Spleen (tissue), 11 donors: ENCODE results near the gene ZFYVE1. TPM values are rescaled to one million over a fixed set of nuclear protein-coding genes. Genes with fewer than 3 reads are reported as not detected.
"Not testable (repeated sequence)": the region's sequence is repeated elsewhere in the genome, so short reads cannot be mapped to it uniquely, and the experiment has no call there.

ENCODE experiments used
- DNase-seq: peaks from one replicate; pipeline ENCODE4 v3.0.0-alpha.2; 2020
- H3K27ac ChIP-seq, 8 donors: fragments of 200-600 bp; sonication (generic) in 7 of 8; 1 replicate in 4 of 8; 2 replicates in 4 of 8; pipeline versions ENCODE4 v1.5.0 to v1.8.0; 2016 to 2021; ENCODE audit warnings: inconsistent platforms in 4 of 8, mild to moderate bottlenecking in 4 of 8, moderate library complexity in 1 of 8
- H3K27me3 ChIP-seq, 7 donors: fragments of 200-600 bp; sonication (generic) in 6 of 7; replicated peaks in 1 of 7; 1 replicate in 4 of 7; 2 replicates in 3 of 7; pipeline versions ENCODE4 v1.5.0 to v1.8.0; 2016 to 2021; ENCODE audit warnings: inconsistent platforms in 3 of 7, mild to moderate bottlenecking in 1 of 7
- H3K36me3 ChIP-seq, 6 donors: fragments of 200-600 bp; sonication (generic) in 5 of 6; 1 replicate in 4 of 6; 2 replicates in 2 of 6; pipeline versions ENCODE4 v1.5.0 to v1.8.0; 2016 to 2021; ENCODE audit warnings: inconsistent platforms in 2 of 6
- H3K4me1 ChIP-seq, 6 donors: fragments of 200-600 bp; sonication (generic) in 5 of 6; 1 replicate in 3 of 6; 2 replicates in 3 of 6; pipeline versions ENCODE4 v1.5.0 to v1.8.0; 2016 to 2021; ENCODE audit warnings: inconsistent platforms in 3 of 6
- H3K4me3 ChIP-seq, 8 donors: fragments of 200-600 bp; sonication (generic) in 7 of 8; 1 replicate in 4 of 8; 2 replicates in 4 of 8; pipeline versions ENCODE4 v1.5.0 to v1.8.0; 2016 to 2021; ENCODE audit warnings: inconsistent platforms in 4 of 8, mild to moderate bottlenecking in 4 of 8, moderate library complexity in 2 of 8
- H3K9me3 ChIP-seq, 8 donors: fragments of 200-600 bp; sonication (generic) in 7 of 8; 1 replicate in 4 of 8; 2 replicates in 4 of 8; pipeline versions ENCODE4 v1.5.0 to v1.8.0; 2016 to 2021; ENCODE audit warnings: inconsistent platforms in 4 of 8
- CTCF ChIP-seq, 11 experiments: fragments of 200-600 bp in 7 of 11; fragments of 450-650 bp in 4 of 11; sonication (generic) in 4 of 11; IDR thresholded peaks in 8 of 11; conservative IDR thresholded peaks in 3 of 11; 1 replicate in 7 of 11; 2 replicates in 4 of 11; pipeline versions ENCODE4 v1.4.0 to v1.8.0; 2016 to 2021; ENCODE audit warnings: antibody characterized with exemption in 11 of 11, inconsistent platforms in 4 of 11, mild to moderate bottlenecking in 1 of 11
- POLR2A ChIP-seq, 3 donors: fragments of 450-650 bp; IDR thresholded peaks; one replicate each; pipeline ENCODE4 v1.5.1; 2017; ENCODE audit warnings: antibody characterized with exemption in 3 of 3, mild to moderate bottlenecking in 1 of 3
- POLR2AphosphoS5 ChIP-seq, 3 donors: sonication (generic); formaldehyde crosslinking; IDR thresholded peaks; one replicate each; pipeline ENCODE4 v1.5.1; 2017; ENCODE audit warnings: antibody characterized with exemption in 3 of 3
- WGBS, 5 donors: extraction: QIAGEN DNeasy Blood & Tissue Kit in 3 of 5; methylation state at CpG; one replicate each; pipeline versions ENCODE4 v1.1.5 to v1.1.7; 2013 to 2018; 5-methylcytosine and 5-hydroxymethylcytosine counted together
- intact Hi-C: fragments of 100-400 bp; cut with DNase I; formaldehyde crosslinking; loops from one replicate; pipeline ENCODE4 v1.15.0; 2023; ENCODE audit warnings: low total_unique reads
- polyA plus RNA-seq, 3 donors: library from polyadenylated mRNA; stranded (reverse); fragments of 200-250 nt; gene quantifications; one replicate each; pipeline ENCODE4 v1.2.1, GENCODE V29; 2013
- total RNA-seq, 7 donors: library from RNA; depleted of rRNA in 3 of 7; stranded (reverse); fragments of >200 nt in 3 of 7; fragmentation: NEBNext Ultra II Directional in 4 of 7; extraction: Animal tissue kit (Norgen Biotek cat#: 25700) in 4 of 7; gene quantifications; one replicate each; pipeline versions ENCODE4 v1.1.0 to v1.2.1, GENCODE V29; 2016 to 2021
- donor health status: healthy with polysubstance abuse.
- donor health status: DM: no; HTN: no; CAD: no; lungs with moderate emphysema.
- donor health status: DM: no; HTN: no; CAD: no.
- donor health status: Bipolar disorder and iron deficiency.
- donor health status: healthy.
- donor health status: DM: no; HTN: no; CAD: no.
- donor health status: DM: yes; HTN: yes; CAD: no.

The ZFYVE1 gene
- total and polyA plus RNA-seq, 10 donors: 2.8 to 23.3 (median 19.2) TPM

GRCh38 chr14:72961579-72962335 lies 65.1 kb downstream of the ZFYVE1 start:
- 85 to 90% (median 87%) methylated on average over 10 of the region's 10 CpGs for WGBS, 5 donors
- DNase-seq: no peak

GRCh38 chr14:72961016-72961415 lies 65.9 kb downstream of the ZFYVE1 start:
- H3K9me3 ChIP-seq, H3K27me3 ChIP-seq, H3K4me1 ChIP-seq, H3K4me3 ChIP-seq, DNase-seq, intact Hi-C loops, H3K27ac ChIP-seq: not testable (repeated sequence)
- peaks cover 0 to 64% (median 35%) of the 10 kb centered on the region in 6 donors for H3K36me3 ChIP-seq
- WGBS, 5 donors: 94 to 97% (median 95%) methylated on average over 4 of the region's 4 CpGs

More at GRCh38 chr14:72961579-72962335, 65.1 kb downstream of the ZFYVE1 start:
- Histone ChIP-seq H3K4me3 (no peak overlapping the region), H3K27ac (peak overlapping the region in 3 of 8 donors; percentile 8 to 36 (median 29)), H3K27me3 (no peaks in the 10 kb centered on the region), H3K9me3 (no peaks in the 10 kb centered on the region), H3K36me3 (peaks cover 0 to 61% (median 28%) of the 10 kb centered on the region in 6 donors), H3K4me1 (no peaks in the 10 kb centered on the region)
- TF ChIP-seq POLR2A (IDR thresholded peaks at IDR 0.05) (no peak), CTCF (IDR thresholded peaks at IDR 0.05 in 8 of 11, conservative IDR thresholded peaks at IDR 0.05 in 3 of 11) (no peak), POLR2AphosphoS5 (IDR thresholded peaks at IDR 0.05) (no peak)
- intact Hi-C loops: no loop called here

GRCh38 chr14:72958548-72958947 lies 68.4 kb downstream of the ZFYVE1 start:
- Histone ChIP-seq H3K9me3 (no peaks in the 10 kb centered on the region), H3K27me3 (no peaks in the 10 kb centered on the region), H3K36me3 (peaks cover 0 to 84% (median 47%) of the 10 kb centered on the region in 6 donors), H3K4me3 (no peak overlapping the region), H3K27ac (no peak overlapping the region), H3K4me1 (no peaks in the 10 kb centered on the region)
- no peak for DNase-seq
- TF ChIP-seq POLR2A (IDR thresholded peaks at IDR 0.05) (no peak), POLR2AphosphoS5 (IDR thresholded peaks at IDR 0.05) (peak in 1 of 3 donors; percentile 25), CTCF (IDR thresholded peaks at IDR 0.05 in 8 of 11, conservative IDR thresholded peaks at IDR 0.05 in 3 of 11) (no peak)
- 92 to 98% (median 96%) methylated on average over 15 of the region's 15 CpGs for WGBS, 5 donors
- intact Hi-C loops: no loop called here

GRCh38 chr14:72957213-72957612 lies 69.7 kb downstream of the ZFYVE1 start:
- H3K27ac ChIP-seq: no peak overlapping the region
- TF ChIP-seq POLR2A (IDR thresholded peaks at IDR 0.05) (no peak), CTCF (IDR thresholded peaks at IDR 0.05 in 8 of 11, conservative IDR thresholded peaks at IDR 0.05 in 3 of 11) (no peak)
- H3K9me3 ChIP-seq: no peaks in the 10 kb centered on the region
- DNase-seq: no peak
- H3K4me3 ChIP-seq: no peak overlapping the region
- H3K36me3 ChIP-seq: peaks cover 0 to 87% (median 47%) of the 10 kb centered on the region in 6 donors
- H3K4me1 ChIP-seq: no peaks in the 10 kb centered on the region
- WGBS, 5 donors: 89 to 97% (median 94%) methylated on average over 3 of the region's 3 CpGs
- no peaks in the 10 kb centered on the region for H3K27me3 ChIP-seq
- intact Hi-C loops: no loop called here

- H3K9me3 ChIP-seq, intact Hi-C loops, H3K27ac ChIP-seq, DNase-seq, H3K4me3 ChIP-seq, H3K4me1 ChIP-seq, H3K27me3 ChIP-seq: not testable (repeated sequence)
- peaks cover 0 to 87% (median 47%) of the 10 kb centered on the region in 6 donors for H3K36me3 ChIP-seq
- 92 to 99% (median 98%) methylated on average over 9 of the region's 9 CpGs for WGBS, 5 donors
Observed at GRCh38 chr14:72956741-72957140, 70.2 kb downstream of the ZFYVE1 start.
